Lower leg skin (tissue), 3 donors: Measurements from ENCODE around the gene MYRF.

ENCODE experiments used
- CTCF ChIP-seq, 3 donors: fragments of 450-650 bp; IDR thresholded peaks; one replicate each; pipeline ENCODE4 v1.5.1; 2016; ENCODE audit warnings: antibody characterized with exemption in 3 of 3, mild to moderate bottlenecking in 3 of 3, moderate library complexity in 2 of 3
- POLR2A ChIP-seq, 2 donors: fragments of 450-650 bp; IDR thresholded peaks; one replicate each; pipeline ENCODE4 v1.6.1; 2016 to 2017; ENCODE audit warnings: antibody characterized with exemption in 2 of 2, mild to moderate bottlenecking in 1 of 2, moderate library complexity in 1 of 2

- TF ChIP-seq CTCF (IDR thresholded peaks at IDR 0.05) (no peak), POLR2A (IDR thresholded peaks at IDR 0.05) (no peak)
Observed at GRCh38 chr11:61771985-61772455, 19.6 kb downstream of the MYRF start.
